CD4-positive, alpha-beta T cell treated with Interleukin-10 for 1 hour (primary cell): ENCODE measurements around the gene FDX2.
A peak's percentile ranks its signal among the peaks of the same experiment; 100 is the strongest.

Source experiments
- DNase-seq: peaks from one replicate; pipeline ENCODE4 v3.0.0-alpha.2; 2020

FDX2 gene

DNA sequence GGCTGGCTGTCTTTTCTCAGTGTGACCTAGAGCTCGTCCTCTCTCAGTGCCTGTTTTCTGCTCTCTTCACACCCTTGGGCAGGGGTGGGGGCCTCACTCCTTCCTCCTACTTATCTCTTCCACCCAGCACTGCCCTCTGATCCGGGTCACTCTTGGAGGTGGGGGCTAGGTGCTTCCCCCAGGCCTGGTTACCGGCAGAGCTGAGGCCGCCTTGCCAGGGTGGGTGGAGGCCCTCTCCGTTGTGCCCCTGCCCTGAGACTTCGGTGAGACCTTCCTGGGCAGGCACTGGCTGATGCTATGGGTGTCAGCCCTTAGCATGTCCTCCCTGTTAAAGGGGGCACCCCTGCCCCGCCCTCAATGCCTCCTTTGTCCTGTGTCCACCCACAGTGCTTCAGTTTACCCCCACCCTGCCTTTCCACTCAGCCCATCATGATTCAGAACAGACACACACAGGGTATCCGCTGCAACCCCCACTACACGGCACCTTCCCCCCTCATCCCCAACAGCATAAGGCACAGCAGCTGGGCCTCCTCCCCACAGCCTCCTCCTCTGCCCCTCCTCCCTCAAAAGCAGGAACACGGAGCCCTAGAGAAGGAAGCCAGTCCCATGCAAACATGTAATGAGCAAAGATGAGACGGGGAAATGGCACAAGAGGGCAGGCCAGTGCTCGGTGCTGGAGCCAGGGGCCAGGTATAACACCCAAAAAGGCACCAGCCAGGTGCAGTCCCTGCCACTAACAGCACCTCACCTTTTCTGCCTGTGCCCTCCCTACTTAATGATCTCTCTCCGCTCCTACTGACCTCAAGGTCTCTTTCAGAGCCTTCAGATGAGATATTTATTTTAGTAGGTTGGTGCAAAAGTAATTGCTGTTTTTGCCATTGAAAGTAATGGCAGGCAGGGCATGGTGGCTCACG, 16.0 kb downstream of the FDX2 start:
- no peak for DNase-seq

DNA sequence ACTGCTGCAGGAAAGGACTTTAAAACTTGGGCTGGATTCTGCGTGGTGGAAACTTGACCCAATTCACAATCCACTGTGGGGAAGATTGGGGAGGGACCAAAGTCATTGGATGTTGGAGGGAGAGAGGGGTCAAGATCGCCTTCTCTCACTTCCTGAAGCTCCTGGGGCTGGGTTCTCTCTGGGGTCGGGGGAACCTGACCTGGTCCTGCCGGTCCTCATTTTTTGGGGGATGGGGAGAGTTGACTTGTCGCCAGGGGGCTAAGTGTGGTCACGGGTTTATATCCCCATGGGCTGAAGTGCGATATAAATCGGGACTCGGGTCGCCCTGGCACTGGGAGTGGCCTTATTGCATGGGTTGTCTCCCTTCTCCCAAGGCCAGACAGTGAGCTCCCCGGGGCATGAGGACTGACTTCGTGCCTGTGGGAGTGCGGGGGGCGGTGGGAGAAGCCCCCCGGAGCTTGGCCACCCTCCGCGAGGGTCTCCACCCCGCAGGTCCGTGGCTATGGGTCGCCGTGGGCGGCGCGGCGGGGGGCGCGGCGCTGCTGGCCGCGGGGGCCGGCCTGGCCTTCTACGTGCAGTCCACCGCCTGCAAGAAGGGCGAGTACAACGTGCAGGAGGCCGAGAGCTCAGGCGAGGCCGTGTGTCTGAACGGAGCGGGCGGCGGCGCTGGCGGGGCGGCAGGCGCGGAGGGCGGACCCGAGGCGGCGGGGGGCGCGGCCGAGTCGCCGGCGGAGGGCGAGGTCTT, 19.8 kb downstream of the FDX2 start:
- DNase-seq = no peak

- peak; percentile 85 for DNase-seq
These were observed 20.4 kb downstream of the FDX2 start for GRCh38 chr19:10295305-10295846.

- DNase-seq = no peak
These were observed 21.5 kb downstream of the FDX2 start for GRCh38 chr19:10294368-10294697.

DNA sequence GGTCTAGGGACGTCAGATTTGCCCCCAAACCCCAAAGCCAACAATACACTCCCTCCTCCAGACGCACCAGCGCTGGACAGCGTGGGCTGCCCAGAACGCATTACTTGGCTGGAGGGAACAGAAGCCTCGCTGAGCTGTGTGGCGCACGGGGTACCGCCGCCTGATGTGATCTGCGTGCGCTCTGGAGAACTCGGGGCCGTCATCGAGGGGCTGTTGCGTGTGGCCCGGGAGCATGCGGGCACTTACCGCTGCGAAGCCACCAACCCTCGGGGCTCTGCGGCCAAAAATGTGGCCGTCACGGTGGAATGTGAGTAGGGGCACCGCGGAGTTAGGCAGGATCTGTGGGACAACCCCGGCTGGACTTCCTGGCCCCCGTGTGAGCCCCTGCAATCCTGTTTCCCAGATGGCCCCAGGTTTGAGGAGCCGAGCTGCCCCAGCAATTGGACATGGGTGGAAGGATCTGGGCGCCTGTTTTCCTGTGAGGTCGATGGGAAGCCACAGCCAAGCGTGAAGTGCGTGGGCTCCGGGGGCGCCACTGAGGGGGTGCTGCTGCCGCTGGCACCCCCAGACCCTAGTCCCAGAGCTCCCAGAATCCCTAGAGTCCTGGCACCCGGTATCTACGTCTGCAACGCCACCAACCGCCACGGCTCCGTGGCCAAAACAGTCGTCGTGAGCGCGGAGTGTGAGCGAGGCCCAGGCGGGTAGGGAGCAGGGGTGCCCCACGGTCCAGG, 22.0 kb downstream of the FDX2 start:
- no peak for DNase-seq

DNA sequence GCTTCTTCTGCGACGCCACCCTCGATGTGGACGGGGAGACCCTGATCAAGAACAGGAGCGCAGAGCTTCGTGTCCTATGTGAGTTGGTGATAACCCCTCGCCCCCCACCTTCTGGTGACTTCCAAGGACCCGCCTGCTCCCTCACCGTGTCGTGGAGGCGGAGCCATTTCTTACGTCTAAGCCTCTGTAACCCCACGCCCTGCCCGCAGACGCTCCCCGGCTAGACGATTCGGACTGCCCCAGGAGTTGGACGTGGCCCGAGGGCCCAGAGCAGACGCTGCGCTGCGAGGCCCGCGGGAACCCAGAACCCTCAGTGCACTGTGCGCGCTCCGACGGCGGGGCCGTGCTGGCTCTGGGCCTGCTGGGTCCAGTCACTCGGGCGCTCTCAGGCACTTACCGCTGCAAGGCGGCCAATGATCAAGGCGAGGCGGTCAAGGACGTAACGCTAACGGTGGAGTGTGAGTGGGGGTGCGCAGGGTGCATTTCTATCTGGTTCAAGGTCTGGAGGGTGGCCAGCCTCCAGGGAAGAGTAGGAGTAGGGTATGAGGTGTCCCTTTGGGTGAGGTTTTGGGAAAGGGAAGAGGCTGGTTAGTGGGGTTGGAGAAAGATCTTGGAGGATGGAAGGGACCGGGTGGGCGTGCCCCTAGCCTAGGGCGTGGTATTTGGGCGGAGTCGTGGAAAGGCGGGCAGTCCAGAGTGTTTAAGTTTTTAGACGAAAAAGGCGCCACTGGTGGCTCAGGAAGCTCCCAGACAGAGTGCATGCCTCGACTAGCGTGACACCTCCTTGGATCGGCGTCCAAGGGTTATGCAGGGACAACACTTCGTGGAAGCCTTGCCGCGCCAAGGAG, 22.8 kb downstream of the FDX2 start:
- no peak for DNase-seq

GRCh38 chr19:10292206-10292788, 23.5 kb downstream of the FDX2 start:
- peak; percentile 77 for DNase-seq

- DNase-seq = peak; percentile 27
These were observed 24.1 kb downstream of the FDX2 start for GRCh38 chr19:10291554-10292205.

DNA sequence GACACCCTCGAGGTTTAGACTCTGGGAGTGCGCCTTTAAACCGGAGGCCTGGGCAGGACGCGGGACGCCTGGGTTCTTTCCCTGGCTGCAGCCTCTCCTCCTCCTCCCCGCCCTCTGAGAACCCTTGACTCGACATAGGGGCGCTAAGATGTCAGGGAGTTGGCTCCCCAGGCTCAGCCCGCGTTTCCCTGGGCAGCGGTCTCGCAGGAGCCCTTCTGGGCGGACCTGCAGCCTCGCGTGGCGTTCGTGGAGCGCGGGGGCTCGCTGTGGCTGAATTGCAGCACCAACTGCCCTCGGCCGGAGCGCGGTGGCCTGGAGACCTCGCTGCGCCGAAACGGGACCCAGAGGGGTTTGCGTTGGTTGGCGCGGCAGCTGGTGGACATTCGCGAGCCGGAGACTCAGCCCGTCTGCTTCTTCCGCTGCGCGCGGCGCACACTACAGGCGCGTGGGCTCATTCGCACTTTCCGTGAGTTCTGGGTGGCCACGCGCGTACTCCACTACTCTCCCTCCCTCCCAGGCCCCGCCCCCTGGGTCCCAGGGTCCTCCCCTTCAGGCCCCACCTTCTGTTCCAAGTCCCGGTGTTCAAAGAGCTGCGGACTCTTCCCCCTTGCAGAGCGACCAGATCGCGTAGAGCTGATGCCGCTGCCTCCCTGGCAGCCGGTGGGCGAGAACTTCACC, 24.8 kb downstream of the FDX2 start:
- DNase-seq = peak; percentile 68

DNA sequence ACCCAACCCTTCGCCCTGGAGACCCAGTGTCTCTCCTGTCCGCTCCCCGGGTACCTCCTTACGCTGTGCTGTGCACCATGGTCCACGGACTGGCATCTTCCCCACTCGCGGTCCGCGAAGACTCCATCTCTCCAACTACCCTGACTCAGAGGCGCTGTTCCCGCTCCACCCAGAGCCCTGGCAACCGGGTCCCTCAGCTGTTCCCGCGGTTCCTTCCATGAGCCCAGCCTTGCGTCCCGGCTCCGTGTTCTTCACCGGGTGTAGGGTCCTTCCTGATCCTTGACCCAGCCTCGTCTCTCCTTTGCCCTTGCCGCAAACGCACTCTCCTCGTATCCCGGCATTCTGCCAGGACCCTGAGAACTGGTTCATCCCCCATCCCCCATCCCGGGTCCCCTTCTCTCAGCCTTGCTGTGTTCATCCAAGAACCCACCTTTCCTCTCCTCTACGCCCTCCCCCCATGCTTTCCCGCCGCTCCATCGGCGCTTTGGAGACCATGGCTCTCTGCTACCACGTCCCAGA, 25.4 kb downstream of the FDX2 start:
- no peak for DNase-seq

- DNase-seq = peak; percentile 41
These were observed 25.9 kb downstream of the FDX2 start, which contains the start of gene ICAM5 for GRCh38 chr19:10289836-10290356. TSS of gene ICAM5 (plus strand) at chr19:10289952. CDS start at chr19:10290044, 92 bp downstream.

DNA sequence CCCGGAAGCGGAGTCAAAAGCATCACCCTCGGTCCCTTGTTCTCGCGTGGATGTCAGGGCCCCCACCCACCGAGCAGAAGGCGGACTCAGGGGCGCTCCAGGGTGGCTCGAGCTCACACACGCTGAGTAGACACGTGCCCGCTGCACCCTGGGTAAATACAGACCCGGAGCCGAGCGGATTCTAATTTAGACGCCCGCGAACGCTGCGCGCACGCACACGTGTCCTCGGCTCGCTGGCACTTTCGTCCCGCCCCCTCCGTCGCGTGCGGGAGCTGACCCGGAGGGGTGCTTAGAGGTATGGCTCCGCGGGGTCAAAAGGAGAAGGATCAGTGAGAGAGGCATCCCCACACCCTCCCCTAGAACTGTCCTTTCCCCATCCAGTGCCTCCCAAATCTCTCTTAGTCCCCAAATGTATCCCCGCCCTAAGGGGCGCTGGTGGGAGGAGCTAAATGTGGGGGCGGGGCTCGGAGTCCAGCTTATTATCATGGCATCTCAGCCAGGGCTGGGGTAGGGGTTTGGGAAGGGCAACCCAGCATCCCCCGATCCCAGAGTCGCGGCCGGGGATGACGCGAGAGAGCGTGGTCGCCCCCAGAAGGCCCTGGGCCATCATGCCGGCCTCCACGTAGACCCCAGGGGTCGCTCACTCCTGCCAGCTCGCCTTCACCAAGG, 26.5 kb downstream of the FDX2 start:
- peak; percentile 72 for DNase-seq

- peak; percentile 53 for DNase-seq
These were observed 27.1 kb downstream of the FDX2 start for GRCh38 chr19:10288662-10289166.

DNA sequence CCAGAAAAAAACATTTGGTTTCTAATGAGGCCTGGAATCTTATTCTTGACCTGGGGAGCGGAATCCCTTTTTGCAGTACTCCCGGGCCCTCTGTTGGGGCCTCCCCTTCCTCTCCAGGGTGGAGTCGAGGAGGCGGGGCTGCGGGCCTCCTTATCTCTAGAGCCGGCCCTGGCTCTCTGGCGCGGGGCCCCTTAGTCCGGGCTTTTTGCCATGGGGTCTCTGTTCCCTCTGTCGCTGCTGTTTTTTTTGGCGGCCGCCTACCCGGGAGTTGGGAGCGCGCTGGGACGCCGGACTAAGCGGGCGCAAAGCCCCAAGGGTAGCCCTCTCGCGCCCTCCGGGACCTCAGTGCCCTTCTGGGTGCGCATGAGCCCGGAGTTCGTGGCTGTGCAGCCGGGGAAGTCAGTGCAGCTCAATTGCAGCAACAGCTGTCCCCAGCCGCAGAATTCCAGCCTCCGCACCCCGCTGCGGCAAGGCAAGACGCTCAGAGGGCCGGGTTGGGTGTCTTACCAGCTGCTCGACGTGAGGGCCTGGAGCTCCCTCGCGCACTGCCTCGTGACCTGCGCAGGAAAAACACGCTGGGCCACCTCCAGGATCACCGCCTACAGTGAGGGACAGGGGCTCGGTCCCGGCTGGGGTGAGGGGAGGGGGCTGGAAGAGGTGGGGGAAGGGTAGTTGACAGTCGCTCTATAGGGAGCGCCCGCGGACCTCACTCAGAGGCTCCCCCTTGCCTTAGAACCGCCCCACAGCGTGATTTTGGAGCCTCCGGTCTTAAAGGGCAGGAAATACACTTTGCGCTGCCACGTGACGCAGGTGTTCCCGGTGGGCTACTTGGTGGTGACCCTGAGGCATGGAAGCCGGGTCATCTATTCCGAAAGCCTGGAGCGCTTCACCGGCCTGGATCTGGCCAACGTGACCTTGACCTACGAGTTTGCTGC, 28.7 kb downstream of the FDX2 start, which contains the start of gene ICAM4:
ICAM4 (plus strand) TSS at position 153 of the 935 bp plus-strand sequence; CDS start at position 211, 58 bp downstream.
- peak; percentile 54 for DNase-seq

GRCh38 chr19:10285393-10285792, 30.4 kb downstream of the FDX2 start:
- DNase-seq = no peak

- DNase-seq = no peak
These were observed 30.9 kb downstream of the FDX2 start for GRCh38 chr19:10284960-10285278.

DNA sequence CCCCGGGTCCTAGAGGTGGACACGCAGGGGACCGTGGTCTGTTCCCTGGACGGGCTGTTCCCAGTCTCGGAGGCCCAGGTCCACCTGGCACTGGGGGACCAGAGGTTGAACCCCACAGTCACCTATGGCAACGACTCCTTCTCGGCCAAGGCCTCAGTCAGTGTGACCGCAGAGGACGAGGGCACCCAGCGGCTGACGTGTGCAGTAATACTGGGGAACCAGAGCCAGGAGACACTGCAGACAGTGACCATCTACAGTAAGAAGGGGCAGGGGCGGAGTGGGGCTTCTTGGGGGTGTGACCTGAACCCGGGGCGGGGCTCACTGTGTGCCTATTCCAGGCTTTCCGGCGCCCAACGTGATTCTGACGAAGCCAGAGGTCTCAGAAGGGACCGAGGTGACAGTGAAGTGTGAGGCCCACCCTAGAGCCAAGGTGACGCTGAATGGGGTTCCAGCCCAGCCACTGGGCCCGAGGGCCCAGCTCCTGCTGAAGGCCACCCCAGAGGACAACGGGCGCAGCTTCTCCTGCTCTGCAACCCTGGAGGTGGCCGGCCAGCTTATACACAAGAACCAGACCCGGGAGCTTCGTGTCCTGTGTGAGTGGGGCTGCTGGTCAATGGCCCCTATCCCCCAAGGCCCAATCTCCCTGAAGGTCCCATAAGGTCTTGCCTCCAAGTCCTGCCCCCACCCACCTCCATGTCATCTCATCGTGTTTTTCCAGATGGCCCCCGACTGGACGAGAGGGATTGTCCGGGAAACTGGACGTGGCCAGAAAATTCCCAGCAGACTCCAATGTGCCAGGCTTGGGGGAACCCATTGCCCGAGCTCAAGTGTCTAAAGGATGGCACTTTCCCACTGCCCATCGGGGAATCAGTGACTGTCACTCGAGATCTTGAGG, 31.5 kb downstream of the FDX2 start:
- DNase-seq = no peak
